ENCODE data around the gene C17orf107.

- TF ChIP-seq CTCF (CRISPR knock-in tag; IDR thresholded peaks at IDR 0.05) (no peak), HIVEP1 (CRISPR knock-in tag; IDR thresholded peaks at IDR 0.05) (no peak), MXD1 (CRISPR knock-in tag; IDR thresholded peaks at IDR 0.05) (no peak), CEBPB (IDR thresholded peaks at IDR 0.05; ENCODE audit: borderline replicate concordance, low read depth, low read length) (no peak), SALL1 (CRISPR knock-in tag; IDR thresholded peaks at IDR 0.05) (no peak), NFE2L1 (CRISPR knock-in tag; IDR thresholded peaks at IDR 0.05; ENCODE audit: borderline replicate concordance) (no peak), MTA1 (CRISPR knock-in tag; IDR thresholded peaks at IDR 0.05; ENCODE audit: borderline replicate concordance) (no peak), HBP1 (CRISPR knock-in tag; IDR thresholded peaks at IDR 0.05; ENCODE audit: low read depth) (no peak)
- TF ChIP-seq, protein P1, sequence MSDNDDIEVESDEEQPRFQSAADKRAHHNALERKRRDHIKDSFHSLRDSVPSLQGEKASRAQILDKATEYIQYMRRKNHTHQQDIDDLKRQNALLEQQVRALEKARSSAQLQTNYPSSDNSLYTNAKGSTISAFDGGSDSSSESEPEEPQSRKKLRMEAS (IDR thresholded peaks at IDR 0.05) = no peak
These were observed 1.8 kb downstream of the C17orf107 start for GRCh38 chr17:4901108-4901647.

Measured in HepG2 (cell line).